Measurements from ENCODE around the gene DPY19L3.

Gene DPY19L3

GRCh38 chr19:32405431-32406160, at the start of gene DPY19L3:
Gene DPY19L3, plus strand, starts transcription at chr19:32405770. Its CDS starts 2,484 bp downstream, at chr19:32408254.
- Histone ChIP-seq H3K27ac (ENCODE audit: low read length) (peak within 1 kb of the TSS; percentile 81), H3K9me3 (ENCODE audit: insufficient read depth, low read length) (no peaks in the 10 kb centered on the region), H2AFZ (ENCODE audit: low read depth, low read length) (peak within 1 kb of the TSS; percentile 85), H3K27me3 (ENCODE audit: low read depth, low read length) (no peaks in the 10 kb centered on the region), H3K4me2 (ENCODE audit: low read length) (peak within 1 kb of the TSS; percentile 86), H3K4me3 (ENCODE audit: low read length) (peak within 1 kb of the TSS; percentile 87), H3K9ac (ENCODE audit: low read length) (peak within 1 kb of the TSS; percentile 83), H3K36me3 (replicated peaks; ENCODE audit: low read depth, low read length) (peaks cover 13% of the 10 kb centered on the region), H3K79me2 (ENCODE audit: low read length) (peaks cover 23% of the 10 kb centered on the region), H4K20me1 (ENCODE audit: insufficient read depth, low read length) (no peaks in the 10 kb centered on the region), H3K4me1 (ENCODE audit: low read length) (peaks cover 15% of the 10 kb centered on the region)
- TF ChIP-seq CTCF (IDR thresholded peaks at IDR 0.05; ENCODE audit: low read depth, low read length) (no peak), EZH2phosphoT487 (IDR thresholded peaks at IDR 0.05; ENCODE audit: low read depth) (no peak)

- H3K36me3 ChIP-seq (replicated peaks; ENCODE audit: low read depth, low read length), result peaks cover 86% of the 10 kb centered on the region
- no peaks in the 10 kb centered on the region for H3K27me3 ChIP-seq (ENCODE audit: low read depth, low read length)
- H3K9me3 ChIP-seq (ENCODE audit: insufficient read depth, low read length), result no peaks in the 10 kb centered on the region
- TF ChIP-seq EZH2phosphoT487 (IDR thresholded peaks at IDR 0.05; ENCODE audit: low read depth) (no peak), CTCF (IDR thresholded peaks at IDR 0.05; ENCODE audit: low read depth, low read length) (peak; percentile 52)
- no peaks in the 10 kb centered on the region for H3K4me1 ChIP-seq (ENCODE audit: low read length)
- H2AFZ ChIP-seq (ENCODE audit: low read depth, low read length), result no peak overlapping the region
- no peak overlapping the region for H3K4me3 ChIP-seq (ENCODE audit: low read length)
- H3K4me2 ChIP-seq (ENCODE audit: low read length), result no peak overlapping the region
- H3K79me2 ChIP-seq (ENCODE audit: low read length), result peaks cover 5% of the 10 kb centered on the region; the same call in 1 of the 2 replicates
- H3K27ac ChIP-seq (ENCODE audit: low read length), result no peak overlapping the region
- peaks cover 58% of the 10 kb centered on the region for H4K20me1 ChIP-seq (ENCODE audit: insufficient read depth, low read length)
- no peak overlapping the region for H3K9ac ChIP-seq (ENCODE audit: low read length)
Measured at GRCh38 chr19:32357720-32358119, 47.9 kb upstream of the DPY19L3 start.

GRCh38 chr19:32358321-32358720, 47.2 kb upstream of the DPY19L3 start:
- H3K9me3 ChIP-seq (ENCODE audit: insufficient read depth, low read length), result no peaks in the 10 kb centered on the region
- H3K36me3 ChIP-seq (replicated peaks; ENCODE audit: low read depth, low read length), result peaks cover 86% of the 10 kb centered on the region
- H3K27me3 ChIP-seq (ENCODE audit: low read depth, low read length), result no peaks in the 10 kb centered on the region
- no peak for TF ChIP-seq CTCF (IDR thresholded peaks at IDR 0.05; ENCODE audit: low read depth, low read length)
- TF ChIP-seq EZH2phosphoT487 (IDR thresholded peaks at IDR 0.05; ENCODE audit: low read depth), result no peak
- peaks cover 7% of the 10 kb centered on the region for H3K79me2 ChIP-seq (ENCODE audit: low read length)
- no peak overlapping the region for H3K9ac ChIP-seq (ENCODE audit: low read length)
- no peaks in the 10 kb centered on the region for H3K4me1 ChIP-seq (ENCODE audit: low read length)
- H3K4me2 ChIP-seq (ENCODE audit: low read length), result no peak overlapping the region
- no peak overlapping the region for H3K4me3 ChIP-seq (ENCODE audit: low read length)
- H2AFZ ChIP-seq (ENCODE audit: low read depth, low read length), result no peak overlapping the region
- no peak overlapping the region for H3K27ac ChIP-seq (ENCODE audit: low read length)
- peaks cover 55% of the 10 kb centered on the region for H4K20me1 ChIP-seq (ENCODE audit: insufficient read depth, low read length)

GRCh38 chr19:32359581-32359980, 46.0 kb upstream of the DPY19L3 start:
- no peaks in the 10 kb centered on the region for H3K9me3 ChIP-seq (ENCODE audit: insufficient read depth, low read length)
- no peak overlapping the region for H3K4me2 ChIP-seq (ENCODE audit: low read length)
- no peak overlapping the region for H3K9ac ChIP-seq (ENCODE audit: low read length)
- no peaks in the 10 kb centered on the region for H3K4me1 ChIP-seq (ENCODE audit: low read length)
- H3K36me3 ChIP-seq (replicated peaks; ENCODE audit: low read depth, low read length), result peaks cover 80% of the 10 kb centered on the region
- no peak overlapping the region for H3K27ac ChIP-seq (ENCODE audit: low read length)
- H3K79me2 ChIP-seq (ENCODE audit: low read length), result peaks cover 12% of the 10 kb centered on the region
- peaks cover 42% of the 10 kb centered on the region for H4K20me1 ChIP-seq (ENCODE audit: insufficient read depth, low read length)
- no peaks in the 10 kb centered on the region for H3K27me3 ChIP-seq (ENCODE audit: low read depth, low read length)
- H2AFZ ChIP-seq (ENCODE audit: low read depth, low read length), result no peak overlapping the region
- no peak overlapping the region for H3K4me3 ChIP-seq (ENCODE audit: low read length)
- no peak for TF ChIP-seq EZH2phosphoT487 (IDR thresholded peaks at IDR 0.05; ENCODE audit: low read depth)
- no peak for TF ChIP-seq CTCF (IDR thresholded peaks at IDR 0.05; ENCODE audit: low read depth, low read length)

Measured in OCI-LY3 (cell line).